Measurements from ENCODE around the gene ZNF317. TPM values are rescaled to one million over a fixed set of nuclear protein-coding genes. Genes with fewer than 3 reads are reported as not detected.

ZNF317 gene
- total and polyA plus RNA-seq, 2 of the 4 experiments (the other 2 are of a cell fraction): 13.0 to 17.6 TPM

DNA sequence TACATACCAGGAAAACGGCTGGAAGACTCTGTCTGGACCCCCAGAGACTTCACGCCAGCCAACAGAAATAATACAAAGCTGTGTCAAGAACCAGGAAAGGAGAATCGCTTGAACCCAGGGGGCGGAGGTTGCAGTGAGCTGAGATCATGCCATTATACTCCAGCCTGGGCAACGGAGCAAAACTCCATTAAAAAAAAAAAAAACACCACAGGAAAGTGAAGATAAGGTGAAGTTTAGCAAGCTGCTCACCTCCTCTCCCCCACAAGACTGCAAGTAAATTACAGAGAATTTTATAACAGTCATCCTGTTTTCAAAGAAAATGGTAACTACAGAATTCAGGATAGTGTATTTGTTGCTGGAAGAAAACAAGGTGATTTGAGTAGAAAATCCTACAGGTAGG, 23.6 kb upstream of the ZNF317 start:
- H3K27ac ChIP-seq (ENCODE audit: insufficient read depth, low read length): no peak overlapping the region
- no peaks in the 10 kb centered on the region for H4K20me1 ChIP-seq (ENCODE audit: insufficient read depth, low read length)
- H2AK5ac ChIP-seq (ENCODE audit: low read depth, low read length): no peak overlapping the region
- no peaks in the 10 kb centered on the region for H3K79me1 ChIP-seq (ENCODE audit: low read depth in 1 of 2, low read length in 2 of 2)
- H3K27me3 ChIP-seq (ENCODE audit: control insufficient read depth, insufficient read depth, low read length): no peaks in the 10 kb centered on the region
- DNase-seq (no peak), ATAC-seq (ENCODE audit: low read depth) (no peak)
- dilution Hi-C loops (cut with HindIII; ENCODE audit: low sequenced_read_pairs, unreplicated experiment) (no loop called here), in situ Hi-C loops (cut with MboI; ENCODE audit: low sequenced_read_pairs) (no loop called here), intact Hi-C loops (cut with micrococcal nuclease) (no loop called here)
- H4K8ac ChIP-seq (ENCODE audit: low read depth in 2 of 2, low read length in 2 of 2): no peak overlapping the region
- WGBS, 2 experiments (ENCODE audit: extremely low coverage in 2 of 2, insufficient read length in 1 of 2): no CpG with 5 or more reads among the region's 5 CpGs
- no peaks in the 10 kb centered on the region for H3K9me1 ChIP-seq (ENCODE audit: insufficient read depth, low read length)
- H2BK120ac ChIP-seq (ENCODE audit: low read depth, low read length): no peak overlapping the region
- no TSS peak for BruUV-seq (replicated peaks)
- H2AFZ ChIP-seq (replicated peaks; ENCODE audit: low read length, poor library complexity): no peak overlapping the region
- no peaks in the 10 kb centered on the region for H3K4me1 ChIP-seq (ENCODE audit: control insufficient read depth, insufficient read depth, low read length)
- H2BK20ac ChIP-seq (ENCODE audit: low read depth, low read length): no peak overlapping the region
- TF ChIP-seq MAZ (IDR thresholded peaks at IDR 0.05; ENCODE audit: borderline replicate concordance, low read depth, low read length): no peak
- TF ChIP-seq CEBPB (IDR thresholded peaks at IDR 0.05; ENCODE audit: low read depth, low read length): no peak
- TF ChIP-seq BHLHE40 (IDR thresholded peaks at IDR 0.05; ENCODE audit: low read depth, low read length): no peak
- no peak for TF ChIP-seq ELK1 (IDR thresholded peaks at IDR 0.05; ENCODE audit: borderline replicate concordance, low read depth, low read length)
- no peak for TF ChIP-seq RFX5 (IDR thresholded peaks at IDR 0.05; ENCODE audit: low read depth, low read length)
- no peak for TF ChIP-seq POLR2A (IDR thresholded peaks at IDR 0.05; ENCODE audit: low read depth, low read length)
- no peak for TF ChIP-seq CTCF (conservative IDR thresholded peaks at IDR 0.05; ENCODE audit: low read depth, low read length)
- TF ChIP-seq USF2 (IDR thresholded peaks at IDR 0.05; ENCODE audit: low read depth, low read length): no peak
- TF ChIP-seq SMC3 (IDR thresholded peaks at IDR 0.05; ENCODE audit: low read depth, low read length): no peak
- no peak for TF ChIP-seq MAFK (IDR thresholded peaks at IDR 0.05; ENCODE audit: low read depth, low read length)
- no peak for TF ChIP-seq CHD1 (IDR thresholded peaks at IDR 0.05; ENCODE audit: low read depth, low read length)
- H3K4ac ChIP-seq (ENCODE audit: low read depth, low read length): no peak overlapping the region
- no peak overlapping the region for H3K4me2 ChIP-seq (ENCODE audit: low read depth, low read length)
- H2BK15ac ChIP-seq (ENCODE audit: low read depth, low read length): no peak overlapping the region
- no peak overlapping the region for H4K5ac ChIP-seq (ENCODE audit: low read depth, low read length)
- H3K9me3 ChIP-seq (ENCODE audit: control insufficient read depth, insufficient read depth, low read length): peaks cover 4% of the 10 kb centered on the region
- H3K18ac ChIP-seq (ENCODE audit: low read depth, low read length): no peak overlapping the region
- H3K56ac ChIP-seq (ENCODE audit: extremely low read depth, insufficient read depth, low read length): no peak overlapping the region
- no peak overlapping the region for H3K4me3 ChIP-seq (ENCODE audit: insufficient read depth, low read depth, low read length)
- ChIA-PET POLR2A (ENCODE audit: unreplicated experiment) (interaction anchor here (0.6 kb wide), 1 partner anchor 783 kb away, joined by 5 read pairs; no protein-coding TSS in a partner anchor), CTCF (no interaction called here)
- no peak overlapping the region for H2BK5ac ChIP-seq (ENCODE audit: low read depth, low read length, poor library complexity, severe bottlenecking)
- H3K9ac ChIP-seq (ENCODE audit: low read depth, low read length): no peak overlapping the region
- H3K14ac ChIP-seq (replicated peaks; ENCODE audit: low read depth, low read length): no peak overlapping the region
- no peak overlapping the region for H4K91ac ChIP-seq (ENCODE audit: insufficient read depth, low read depth, low read length)
- no peaks in the 10 kb centered on the region for H3K36me3 ChIP-seq (ENCODE audit: control insufficient read depth, insufficient read depth, low read length)
- H3K23ac ChIP-seq (ENCODE audit: low read depth, low read length): no peak overlapping the region
- H2AK9ac ChIP-seq (replicated peaks; ENCODE audit: low read depth, low read length, poor library complexity): no peak overlapping the region
